Ureter (tissue), 1 donor: Measurements from ENCODE around the gene CDHR1. TPM values are rescaled to one million over a fixed set of nuclear protein-coding genes. Genes with fewer than 3 reads are reported as not detected.

ENCODE experiments used
- DNase-seq: peaks from one replicate; pipeline ENCODE4 v3.0.0-alpha.2; 2020; ENCODE audit warnings: low spot score
- total RNA-seq: library from RNA; stranded (reverse); gene quantifications from one replicate; pipeline ENCODE4 v1.2.4, GENCODE V29; 2023
- donor health status: DM: yes; HTN: yes; CAD: no.

CDHR1 gene
- total RNA-seq, 1 donor from 2014 or later = 1.5 TPM

GRCh38 chr10:84200537-84201243, 6.4 kb downstream of the CDHR1 start:
- no peak for DNase-seq

DNA sequence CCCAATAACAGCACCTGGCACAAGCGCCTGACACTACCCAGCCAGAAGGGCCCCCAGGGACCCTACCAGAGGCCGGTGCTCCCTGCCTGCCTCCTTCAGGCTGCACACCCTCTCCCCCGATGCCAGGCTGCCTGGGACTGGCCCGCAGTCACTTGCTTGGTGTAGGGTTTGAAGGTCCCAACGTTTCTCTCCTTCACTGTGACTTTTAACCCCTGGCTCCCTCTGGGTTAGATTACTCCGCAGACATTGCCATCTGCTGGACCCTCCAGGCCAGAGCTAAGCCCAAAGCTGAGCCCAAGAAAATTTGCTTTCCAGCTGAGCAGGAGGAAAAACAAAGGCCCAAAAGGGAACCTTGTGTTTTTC, 6.9 kb downstream of the CDHR1 start:
- DNase-seq = no peak

GRCh38 chr10:84201682-84202081, 7.3 kb downstream of the CDHR1 start:
- no peak for DNase-seq

- DNase-seq = no peak
Observed at GRCh38 chr10:84202349-84202748, 8.0 kb downstream of the CDHR1 start.

GRCh38 chr10:84204122-84204521, 9.8 kb downstream of the CDHR1 start:
- no peak for DNase-seq

- DNase-seq = no peak
Observed at GRCh38 chr10:84204610-84205009, 10.3 kb downstream of the CDHR1 start.

GRCh38 chr10:84205049-84205852, 10.9 kb downstream of the CDHR1 start:
- DNase-seq = peak; percentile 72

GRCh38 chr10:84205853-84206525, 11.7 kb downstream of the CDHR1 start:
- DNase-seq = no peak

DNA sequence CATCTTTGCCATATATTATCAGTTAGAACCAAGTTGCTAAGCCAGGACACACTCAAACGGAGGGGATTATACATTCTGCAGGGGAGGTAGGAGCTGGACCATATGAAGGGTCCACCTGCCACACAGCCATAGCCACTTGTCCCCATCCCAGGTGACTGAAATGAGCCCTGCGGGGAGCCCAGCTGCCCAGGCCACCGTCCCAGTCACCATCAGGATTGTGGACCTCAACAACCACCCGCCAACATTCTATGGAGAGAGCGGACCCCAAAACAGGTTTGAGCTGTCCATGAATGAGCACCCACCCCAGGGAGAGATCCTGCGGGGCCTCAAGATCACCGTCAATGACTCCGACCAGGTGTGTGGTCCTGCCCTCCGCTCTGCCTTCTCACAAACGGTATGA, 13.7 kb downstream of the CDHR1 start:
- DNase-seq = no peak

DNA sequence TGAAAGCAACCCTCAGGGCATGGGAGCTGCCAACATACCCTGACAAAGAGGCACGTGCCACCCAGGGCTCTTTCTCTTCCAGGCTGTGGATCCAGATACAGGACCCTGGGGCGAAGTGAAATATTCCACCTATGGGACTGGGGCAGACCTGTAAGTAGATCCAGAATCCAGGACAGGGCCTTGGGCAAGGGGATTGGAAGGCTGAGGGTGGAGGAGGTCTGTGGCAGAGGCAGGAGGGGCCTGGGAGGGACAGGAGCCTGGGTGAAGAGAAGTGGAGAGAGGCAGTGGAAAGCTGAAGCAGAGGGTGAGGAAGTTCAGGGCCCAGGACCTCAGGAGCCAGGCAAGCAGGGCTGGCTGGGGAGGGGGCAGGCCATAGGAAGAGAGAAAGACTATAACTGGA, 17.2 kb downstream of the CDHR1 start:
- DNase-seq = no peak

DNA sequence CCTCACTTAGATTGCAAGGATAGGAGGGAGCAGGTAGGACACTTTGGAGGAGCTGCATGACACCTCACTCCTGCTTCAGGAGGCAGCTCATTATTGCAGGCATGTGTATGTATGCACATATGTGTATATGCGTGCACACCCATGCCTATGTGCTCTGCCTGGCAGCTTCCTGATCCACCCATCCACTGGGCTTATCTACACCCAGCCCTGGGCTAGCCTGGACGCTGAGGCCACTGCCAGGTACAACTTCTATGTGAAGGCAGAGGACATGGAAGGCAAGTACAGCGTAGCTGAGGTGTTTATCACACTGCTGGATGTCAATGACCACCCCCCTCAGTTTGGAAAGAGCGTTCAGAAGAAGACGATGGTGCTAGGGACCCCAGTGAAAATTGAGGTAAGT, 17.7 kb downstream of the CDHR1 start:
- DNase-seq = no peak

DNA sequence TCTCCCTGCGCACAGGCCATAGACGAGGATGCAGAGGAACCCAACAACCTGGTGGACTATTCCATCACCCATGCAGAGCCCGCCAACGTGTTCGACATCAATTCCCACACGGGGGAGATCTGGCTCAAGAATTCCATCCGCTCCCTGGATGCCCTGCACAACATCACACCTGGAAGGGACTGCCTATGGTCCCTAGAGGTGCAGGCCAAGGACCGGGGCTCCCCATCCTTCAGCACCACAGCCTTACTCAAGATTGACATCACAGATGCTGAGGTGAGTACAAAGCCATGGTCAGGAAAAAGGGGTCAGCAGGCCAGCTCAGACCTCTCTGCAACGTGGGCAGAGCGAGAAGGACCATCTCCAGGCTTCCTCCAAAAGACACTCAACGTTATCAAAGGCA, 18.7 kb downstream of the CDHR1 start:
- no peak for DNase-seq

DNA sequence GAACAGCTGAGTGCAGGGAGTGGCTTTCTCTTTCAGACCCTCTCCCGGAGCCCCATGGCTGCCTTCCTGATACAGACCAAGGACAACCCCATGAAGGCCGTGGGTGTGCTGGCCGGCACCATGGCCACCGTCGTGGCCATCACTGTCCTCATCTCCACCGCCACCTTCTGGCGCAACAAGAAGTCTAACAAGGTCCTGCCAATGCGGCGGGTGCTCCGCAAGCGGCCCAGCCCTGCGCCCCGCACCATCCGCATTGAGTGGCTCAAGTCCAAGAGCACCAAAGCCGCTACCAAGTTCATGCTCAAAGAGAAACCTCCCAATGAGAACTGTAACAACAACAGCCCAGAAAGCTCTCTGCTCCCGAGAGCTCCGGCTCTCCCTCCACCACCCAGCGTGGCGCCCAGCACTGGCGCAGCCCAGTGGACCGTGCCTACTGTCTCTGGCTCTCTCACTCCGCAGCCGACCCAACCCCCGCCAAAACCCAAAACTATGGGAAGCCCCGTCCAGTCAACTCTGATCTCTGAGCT, 19.8 kb downstream of the CDHR1 start:
- DNase-seq = no peak

- DNase-seq = no peak
Observed at GRCh38 chr10:84214612-84215235, 20.4 kb downstream of the CDHR1 start.

DNA sequence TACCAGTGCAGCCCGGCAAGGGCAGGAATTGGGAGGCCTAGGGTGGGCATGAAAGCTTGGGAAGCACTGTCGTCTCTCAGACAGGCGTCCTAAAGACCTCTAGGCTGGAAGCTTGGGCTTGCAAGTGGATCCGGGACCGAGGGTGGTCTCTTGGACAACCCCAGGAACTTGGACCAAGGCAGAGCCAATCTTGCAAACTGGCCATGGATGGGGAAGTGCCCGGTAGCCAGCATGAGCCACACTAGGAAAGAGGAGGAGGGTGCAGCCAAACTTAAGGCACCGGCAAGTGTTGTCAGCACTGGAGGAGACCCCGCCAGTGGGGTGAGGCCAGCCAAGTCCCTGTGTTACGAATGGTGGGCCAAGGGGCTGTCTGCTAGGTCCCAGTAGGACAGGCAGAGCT, 22.5 kb downstream of the CDHR1 start:
- no peak for DNase-seq

- no peak for DNase-seq
Observed at GRCh38 chr10:84217746-84218145, 23.4 kb downstream of the CDHR1 start.

DNA sequence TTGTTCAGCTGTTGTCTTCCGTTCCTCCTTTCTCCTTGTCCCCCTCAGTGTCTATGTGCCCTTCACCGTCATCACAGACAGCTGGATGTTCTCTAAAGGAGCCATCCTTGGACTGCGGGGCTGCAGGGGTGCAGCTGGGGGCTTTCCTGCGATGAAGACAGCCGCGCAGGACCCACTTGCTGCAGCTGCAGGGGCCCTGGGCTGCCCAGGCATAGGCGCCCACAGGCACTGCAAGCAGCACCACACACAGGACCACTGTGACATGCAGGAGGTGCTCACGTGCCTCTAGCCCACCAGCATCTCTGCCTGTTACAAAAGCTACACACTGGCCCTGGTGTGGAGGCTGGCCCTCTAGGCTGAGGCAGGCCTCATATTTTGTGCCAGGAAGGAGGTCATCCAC, 27.6 kb downstream of the CDHR1 start:
- no peak for DNase-seq

GRCh38 chr10:84224411-84225028, 30.2 kb downstream of the CDHR1 start:
- no peak for DNase-seq

DNA sequence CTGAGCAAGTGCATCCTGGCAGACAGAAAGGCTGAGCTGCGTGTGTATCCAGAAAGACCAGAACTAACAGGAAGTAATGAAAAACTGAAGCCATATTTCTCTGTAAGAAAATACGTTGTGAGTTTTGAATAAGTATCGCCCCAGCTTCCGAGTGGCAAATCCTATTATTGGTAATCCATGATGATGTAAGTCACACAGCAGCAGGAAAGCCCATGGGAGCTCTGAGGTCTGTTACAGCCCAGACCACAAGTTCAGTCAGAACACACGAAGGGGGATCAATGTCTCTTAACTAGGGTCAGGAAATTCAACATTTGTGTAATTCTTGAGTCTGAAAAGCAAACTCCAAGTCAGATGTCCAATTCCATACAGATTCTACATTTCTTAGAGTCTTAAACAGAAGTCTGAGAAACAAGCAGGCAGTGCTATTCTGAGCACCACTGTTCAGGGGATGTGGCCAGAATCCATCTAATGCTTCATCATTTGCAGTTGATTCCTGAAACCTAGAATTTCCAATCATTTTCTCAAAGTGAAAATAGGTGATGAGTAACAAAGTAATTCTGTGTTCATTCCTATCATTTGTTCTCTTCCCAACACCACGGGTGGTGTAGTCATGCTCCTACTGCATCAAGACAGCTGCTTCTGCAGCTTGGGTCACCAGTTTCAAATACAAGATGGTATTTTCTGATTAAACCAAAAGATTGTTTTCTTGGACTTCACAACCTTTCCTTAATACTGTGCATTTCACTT, 31.3 kb downstream of the CDHR1 start, which contains the start of gene LRIT2:
Gene LRIT2 (minus strand): TSS at position 118 of the 747 bp plus-strand sequence. CDS start 24 bp downstream, at position 94.
- no peak for DNase-seq

DNA sequence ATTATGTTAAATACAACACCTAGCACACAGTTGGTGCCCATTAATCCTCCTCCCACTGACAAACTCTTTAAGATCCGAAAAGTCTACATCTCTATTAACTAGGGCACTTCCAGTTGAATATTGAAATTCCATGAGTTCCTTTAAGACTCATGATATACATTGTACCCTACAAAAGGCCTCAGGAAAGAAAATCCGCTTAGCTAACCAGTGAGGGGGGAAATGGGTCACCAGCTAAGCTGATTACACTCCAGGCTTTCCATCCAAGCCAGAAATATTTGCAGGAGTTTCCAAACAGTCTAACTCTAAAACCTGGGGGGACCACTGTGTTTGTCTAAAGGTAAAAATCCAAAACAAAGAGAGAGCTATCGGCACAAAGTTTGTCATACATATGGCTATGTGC, 32.3 kb downstream of the CDHR1 start:
- no peak for DNase-seq

- DNase-seq = no peak
Observed at GRCh38 chr10:84227810-84228209, 33.5 kb downstream of the CDHR1 start.
